ENCODE measurements around the gene PCDHA1. TPM values are rescaled to one million over a fixed set of nuclear protein-coding genes. Genes with fewer than 3 reads are reported as not detected.
"Not testable (repeated sequence)": the region's sequence is repeated elsewhere in the genome, so short reads cannot be mapped to it uniquely, and the experiment has no call there.

PCDHA1 gene
- not detected for total RNA-seq

DNA sequence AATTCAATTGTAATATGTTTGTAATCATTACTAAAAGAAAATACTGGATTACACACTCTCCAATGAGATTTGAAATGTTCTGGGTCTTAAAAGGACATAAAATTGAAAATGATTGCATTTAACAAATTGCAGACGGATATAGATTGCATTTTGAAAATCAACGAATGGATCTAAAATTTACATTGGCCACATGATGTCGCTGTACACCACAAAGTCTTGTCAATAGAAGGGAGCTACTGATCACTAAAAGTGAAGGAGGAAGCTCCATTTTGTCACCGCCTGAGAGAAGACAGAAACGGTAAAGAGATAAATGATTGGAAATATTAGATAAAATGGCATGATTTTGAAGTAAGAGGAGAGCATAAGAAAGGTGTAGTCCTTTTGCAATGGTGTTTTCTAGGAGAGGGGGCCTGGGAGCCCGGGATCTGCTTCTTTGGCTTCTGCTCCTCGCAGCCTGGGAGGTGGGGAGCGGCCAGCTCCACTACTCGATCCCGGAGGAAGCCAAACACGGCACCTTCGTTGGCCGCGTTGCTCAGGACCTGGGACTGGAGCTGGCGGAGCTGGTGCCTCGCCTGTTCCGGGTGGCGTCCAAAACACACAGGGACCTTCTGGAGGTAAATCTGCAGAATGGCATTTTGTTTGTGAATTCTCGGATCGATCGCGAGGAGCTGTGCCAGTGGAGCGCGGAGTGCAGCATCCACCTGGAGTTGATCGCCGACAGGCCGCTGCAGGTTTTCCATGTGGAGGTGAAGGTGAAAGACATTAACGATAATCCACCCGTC, at the start of gene PCDHA1:
TSS of gene PCDHA1 (plus strand) at position 236 of the 782 bp plus-strand sequence.
- Mint-ChIP-seq H3K4me3 (no peak within 1 kb of the TSS), H3K27me3 (ENCODE audit: low read depth) (peaks cover 37% of the 10 kb centered on the region), H3K9me3 (peaks cover 45% of the 10 kb centered on the region), H3K36me3 (ENCODE audit: low read depth) (peaks cover 19% of the 10 kb centered on the region), H3K4me1 (ENCODE audit: low read depth) (no peaks in the 10 kb centered on the region), H3K27ac (no peak within 1 kb of the TSS)
- intact Hi-C loops (cut with micrococcal nuclease): no loop called here
- CTCF ChIA-PET: interaction anchor here (0.6 to 1.1 kb wide), 3 partner anchors 28 to 275 kb away, joined by 3 to 7 read pairs (median 5); no protein-coding TSS in a partner anchor
- DNase-seq: no peak

GRCh38 chr5:140737486-140737885, 48.5 kb upstream of the PCDHA1 start:
- Mint-ChIP-seq H3K9me3 (peaks cover 8% of the 10 kb centered on the region), H3K4me3 (no peak overlapping the region), H3K27me3 (ENCODE audit: low read depth) (peaks cover 22% of the 10 kb centered on the region), H3K36me3 (ENCODE audit: low read depth) (no peaks in the 10 kb centered on the region), H3K27ac (no peak overlapping the region), H3K4me1 (ENCODE audit: low read depth) (no peaks in the 10 kb centered on the region)
- CTCF ChIA-PET: interaction anchor here (0.7 kb wide), 1 partner anchor 122 kb away, joined by 3 read pairs; no protein-coding TSS in a partner anchor
- no peak for DNase-seq
- intact Hi-C loops (cut with micrococcal nuclease): no loop called here

DNA sequence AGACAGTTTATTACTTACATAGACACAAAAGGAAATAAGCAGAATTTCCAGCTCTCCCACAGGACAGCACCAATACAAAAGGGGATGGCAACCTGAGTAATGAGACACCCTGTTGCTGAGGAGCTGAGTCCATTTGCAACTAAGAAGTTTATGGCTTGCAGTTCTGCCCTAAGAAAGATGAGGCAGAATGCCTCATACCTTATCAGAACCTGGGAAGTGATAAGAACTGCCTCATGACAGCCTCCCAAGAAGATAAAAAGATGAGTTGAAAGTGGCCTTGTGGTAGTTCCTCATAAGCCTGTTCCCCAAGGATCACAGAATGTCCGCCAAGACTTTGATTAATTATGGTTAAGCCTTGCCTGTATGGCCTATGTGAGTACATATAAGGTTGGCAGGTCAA, 44.0 kb upstream of the PCDHA1 start:
- DNase-seq: no peak
- Mint-ChIP-seq H3K4me1 (ENCODE audit: low read depth) (no peaks in the 10 kb centered on the region), H3K36me3 (ENCODE audit: low read depth) (no peaks in the 10 kb centered on the region), H3K4me3 (no peak overlapping the region), H3K27ac (no peak overlapping the region), H3K9me3 (peaks cover 18% of the 10 kb centered on the region), H3K27me3 (ENCODE audit: low read depth) (peaks cover 6% of the 10 kb centered on the region)
- CTCF ChIA-PET: no interaction called here
- intact Hi-C loops (cut with micrococcal nuclease): no loop called here

DNA sequence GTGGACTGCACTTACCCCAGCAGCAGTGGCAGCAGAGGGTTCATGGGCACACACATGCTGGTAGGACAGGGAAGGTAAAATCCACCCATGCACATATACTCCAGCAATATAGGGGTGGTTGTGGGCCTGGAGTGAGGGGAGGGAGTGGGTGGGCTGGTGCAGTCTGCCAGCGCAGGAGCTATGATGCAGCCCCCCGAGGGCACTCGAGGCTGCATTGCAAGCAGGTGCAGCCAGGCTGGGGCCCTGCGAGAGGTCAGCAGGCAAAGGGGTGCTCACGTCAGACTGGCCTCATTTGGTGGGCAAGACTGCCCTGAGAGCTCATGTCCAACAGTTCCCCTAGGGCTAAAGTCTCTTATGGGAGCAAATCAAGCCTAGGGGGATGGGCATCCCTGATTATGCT, 32.4 kb upstream of the PCDHA1 start:
- H3K9me3 Mint-ChIP-seq: peaks cover 61% of the 10 kb centered on the region
- H3K27ac Mint-ChIP-seq: no peak overlapping the region
- H3K4me3 Mint-ChIP-seq: no peak overlapping the region
- intact Hi-C loops (cut with micrococcal nuclease): no loop called here
- DNase-seq: no peak
- CTCF ChIA-PET: no interaction called here
- peaks cover 14% of the 10 kb centered on the region for H3K36me3 Mint-ChIP-seq (ENCODE audit: low read depth)
- no peaks in the 10 kb centered on the region for H3K27me3 Mint-ChIP-seq (ENCODE audit: low read depth)
- no peaks in the 10 kb centered on the region for H3K4me1 Mint-ChIP-seq (ENCODE audit: low read depth)

GRCh38 chr5:140764177-140764973, 21.6 kb upstream of the PCDHA1 start:
- DNase-seq: no peak
- peaks cover 24% of the 10 kb centered on the region for H3K36me3 Mint-ChIP-seq (ENCODE audit: low read depth)
- H3K9me3 Mint-ChIP-seq: peaks cover 72% of the 10 kb centered on the region
- intact Hi-C loops (cut with micrococcal nuclease): no loop called here
- no peaks in the 10 kb centered on the region for H3K4me1 Mint-ChIP-seq (ENCODE audit: low read depth)
- no peak overlapping the region for H3K4me3 Mint-ChIP-seq
- no peak overlapping the region for H3K27ac Mint-ChIP-seq
- CTCF ChIA-PET: no interaction called here
- peaks cover 5% of the 10 kb centered on the region for H3K27me3 Mint-ChIP-seq (ENCODE audit: low read depth)

GRCh38 chr5:140767444-140767843, 18.5 kb upstream of the PCDHA1 start:
- Mint-ChIP-seq H3K36me3 (ENCODE audit: low read depth) (peaks cover 19% of the 10 kb centered on the region), H3K4me1 (ENCODE audit: low read depth) (no peaks in the 10 kb centered on the region), H3K9me3 (peaks cover 65% of the 10 kb centered on the region), H3K4me3 (no peak overlapping the region), H3K27ac (no peak overlapping the region), H3K27me3 (ENCODE audit: low read depth) (no peaks in the 10 kb centered on the region)
- DNase-seq: no peak
- intact Hi-C loops (cut with micrococcal nuclease): no loop called here
- CTCF ChIA-PET: no interaction called here

DNA sequence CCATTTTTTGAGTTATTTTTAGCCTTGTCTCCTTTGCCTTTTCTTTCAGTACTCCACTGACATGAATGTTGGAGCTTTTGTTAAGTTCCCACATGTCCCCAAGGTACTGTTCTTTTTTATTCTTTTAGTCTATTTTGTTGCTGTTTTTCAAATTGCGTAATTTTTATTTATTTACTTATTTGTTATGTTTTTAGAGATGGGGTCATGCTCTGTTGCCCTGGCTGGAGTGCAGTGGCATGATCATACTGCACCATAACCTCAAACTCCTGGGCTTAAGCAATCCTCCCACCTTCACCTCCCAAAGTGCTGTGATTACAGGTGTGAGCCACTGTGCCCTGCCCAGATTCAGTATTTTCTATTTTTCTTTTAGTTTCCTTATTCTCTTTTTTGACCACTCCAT, 5.4 kb upstream of the PCDHA1 start:
- CTCF ChIA-PET: no interaction called here
- no peak for DNase-seq
- Mint-ChIP-seq H3K27ac (no peak overlapping the region), H3K4me1 (ENCODE audit: low read depth) (no peaks in the 10 kb centered on the region), H3K36me3 (ENCODE audit: low read depth) (peaks cover 5% of the 10 kb centered on the region), H3K27me3 (ENCODE audit: low read depth) (peaks cover 8% of the 10 kb centered on the region), H3K4me3 (no peak overlapping the region), H3K9me3 (peaks cover 51% of the 10 kb centered on the region)
- intact Hi-C loops (cut with micrococcal nuclease): no loop called here

DNA sequence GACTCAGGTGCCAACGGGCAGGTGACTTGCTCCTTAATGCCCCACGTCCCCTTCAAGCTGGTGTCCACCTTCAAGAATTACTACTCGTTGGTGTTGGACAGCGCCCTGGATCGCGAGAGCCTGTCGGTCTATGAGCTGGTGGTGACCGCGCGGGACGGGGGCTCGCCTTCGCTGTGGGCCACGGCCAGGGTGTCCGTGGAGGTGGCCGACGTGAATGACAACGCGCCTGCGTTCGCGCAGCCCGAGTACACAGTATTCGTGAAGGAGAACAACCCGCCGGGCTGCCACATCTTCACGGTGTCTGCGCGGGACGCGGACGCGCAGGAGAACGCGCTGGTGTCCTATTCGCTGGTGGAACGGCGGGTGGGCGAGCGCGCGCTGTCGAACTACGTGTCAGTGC, 1.5 kb downstream of the PCDHA1 start:
- H3K4me3 Mint-ChIP-seq; CTCF ChIA-PET; DNase-seq; intact Hi-C loops (cut with micrococcal nuclease); H3K27ac Mint-ChIP-seq; H3K4me1 Mint-ChIP-seq (ENCODE audit: low read depth): not testable (repeated sequence)
- H3K9me3 Mint-ChIP-seq: peaks cover 41% of the 10 kb centered on the region
- H3K36me3 Mint-ChIP-seq (ENCODE audit: low read depth): peaks cover 18% of the 10 kb centered on the region
- peaks cover 42% of the 10 kb centered on the region for H3K27me3 Mint-ChIP-seq (ENCODE audit: low read depth)

DNA sequence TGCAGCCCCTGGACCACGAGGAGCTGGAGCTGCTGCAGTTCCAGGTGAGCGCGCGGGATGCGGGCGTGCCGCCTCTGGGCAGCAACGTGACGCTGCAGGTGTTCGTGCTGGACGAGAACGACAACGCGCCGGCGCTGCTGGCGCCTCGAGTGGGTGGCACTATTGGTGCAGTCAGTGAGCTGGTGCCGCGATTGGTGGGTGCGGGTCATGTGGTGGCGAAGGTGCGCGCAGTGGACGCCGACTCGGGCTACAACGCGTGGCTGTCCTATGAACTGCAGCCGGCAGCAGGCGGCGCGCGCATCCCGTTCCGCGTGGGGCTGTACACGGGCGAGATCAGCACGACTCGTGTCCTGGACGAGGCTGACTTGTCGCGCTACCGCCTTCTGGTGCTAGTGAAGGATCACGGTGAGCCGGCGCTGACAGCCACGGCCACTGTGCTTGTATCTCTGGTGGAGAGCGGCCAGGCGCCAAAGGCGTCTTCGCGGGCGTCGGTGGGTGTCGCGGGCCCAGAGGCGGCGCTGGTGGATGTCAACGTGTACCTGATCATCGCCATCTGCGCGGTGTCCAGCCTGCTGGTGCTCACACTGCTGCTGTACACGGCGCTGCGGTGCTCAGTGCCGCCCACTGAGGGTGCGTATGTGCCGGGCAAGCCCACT, 2.0 kb downstream of the PCDHA1 start:
- H3K9me3 Mint-ChIP-seq: peaks cover 36% of the 10 kb centered on the region
- peaks cover 48% of the 10 kb centered on the region for H3K27me3 Mint-ChIP-seq (ENCODE audit: low read depth)
- intact Hi-C loops (cut with micrococcal nuclease); CTCF ChIA-PET; H3K27ac Mint-ChIP-seq; H3K4me1 Mint-ChIP-seq (ENCODE audit: low read depth); DNase-seq; H3K4me3 Mint-ChIP-seq: not testable (repeated sequence)
- H3K36me3 Mint-ChIP-seq (ENCODE audit: low read depth): peaks cover 18% of the 10 kb centered on the region

- peaks cover 26% of the 10 kb centered on the region for H3K36me3 Mint-ChIP-seq (ENCODE audit: low read depth)
- H3K4me1 Mint-ChIP-seq (ENCODE audit: low read depth): no peaks in the 10 kb centered on the region
- peaks cover 52% of the 10 kb centered on the region for H3K27me3 Mint-ChIP-seq (ENCODE audit: low read depth)
- H3K27ac Mint-ChIP-seq: no peak overlapping the region
- no peak overlapping the region for H3K4me3 Mint-ChIP-seq
- CTCF ChIA-PET: no interaction called here
- no peak for DNase-seq
- peaks cover 38% of the 10 kb centered on the region for H3K9me3 Mint-ChIP-seq
- intact Hi-C loops (cut with micrococcal nuclease): no loop called here
Observed at GRCh38 chr5:140791089-140791488, 5.1 kb downstream of the PCDHA1 start.

- Mint-ChIP-seq H3K4me3 (no peak within 1 kb of the TSS), H3K27me3 (ENCODE audit: low read depth) (peaks cover 33% of the 10 kb centered on the region), H3K36me3 (ENCODE audit: low read depth) (peaks cover 12% of the 10 kb centered on the region), H3K9me3 (peaks cover 19% of the 10 kb centered on the region), H3K27ac (no peak within 1 kb of the TSS), H3K4me1 (ENCODE audit: low read depth) (no peaks in the 10 kb centered on the region)
- CTCF ChIA-PET: no interaction called here
- DNase-seq: no peak
- intact Hi-C loops (cut with micrococcal nuclease): no loop called here
Observed at GRCh38 chr5:140794595-140795258, 8.8 kb downstream of the PCDHA1 start, which contains the start of gene PCDHA2. TSS of gene PCDHA2 (plus strand) at chr5:140794852.

DNA sequence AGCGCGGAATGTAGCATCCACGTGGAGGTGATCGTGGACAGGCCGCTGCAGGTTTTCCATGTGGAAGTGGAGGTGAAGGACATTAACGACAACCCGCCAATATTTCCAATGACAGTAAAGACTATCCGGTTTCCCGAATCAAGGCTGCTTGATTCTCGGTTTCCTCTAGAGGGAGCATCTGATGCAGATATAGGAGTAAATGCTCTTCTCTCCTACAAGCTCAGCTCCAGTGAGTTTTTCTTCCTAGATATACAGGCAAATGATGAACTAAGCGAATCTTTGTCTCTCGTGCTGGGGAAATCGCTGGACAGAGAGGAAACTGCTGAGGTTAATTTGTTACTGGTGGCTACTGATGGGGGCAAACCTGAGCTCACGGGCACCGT, 9.3 kb downstream of the PCDHA1 start:
- H3K9me3 Mint-ChIP-seq: peaks cover 20% of the 10 kb centered on the region
- peaks cover 13% of the 10 kb centered on the region for H3K36me3 Mint-ChIP-seq (ENCODE audit: low read depth)
- no peak for DNase-seq
- intact Hi-C loops (cut with micrococcal nuclease): no loop called here
- H3K27me3 Mint-ChIP-seq (ENCODE audit: low read depth): peaks cover 35% of the 10 kb centered on the region
- H3K27ac Mint-ChIP-seq: no peak overlapping the region
- CTCF ChIA-PET: no interaction called here
- no peak overlapping the region for H3K4me3 Mint-ChIP-seq
- H3K4me1 Mint-ChIP-seq (ENCODE audit: low read depth): no peaks in the 10 kb centered on the region

Data from activated naive CD4-positive, alpha-beta T cell treated with anti-CD3 and anti-CD28 coated beads for 36 hours (primary cell).